HepG2 (cell line): ENCODE data around the gene PFDN2. TPM values are rescaled to one million over a fixed set of nuclear protein-coding genes. Genes with fewer than 3 reads are reported as not detected.

Experiments used
- ATM ChIP-seq: fragments of 450-650 bp; IDR thresholded peaks from 2 replicates; pipeline ENCODE4 v1.7.1; 2017; ENCODE audit warnings: mild to moderate bottlenecking, borderline replicate concordance
- DDIT3 ChIP-seq: sonication (generic); formaldehyde crosslinking; IDR thresholded peaks from 2 replicates; pipeline ENCODE4 v1.4.0; 2020; ENCODE audit warnings: mild to moderate bottlenecking, missing genetic modification reagents
- DMAP1 ChIP-seq: IDR thresholded peaks from 2 replicates; pipeline ENCODE4 v1.6.1; 2016
- FOXP4 ChIP-seq: sonication (generic); formaldehyde crosslinking; IDR thresholded peaks from 2 replicates; pipeline ENCODE4 v1.4.0; 2020; ENCODE audit warnings: missing genetic modification reagents
- HNF4A ChIP-seq: sonication (generic); formaldehyde crosslinking; IDR thresholded peaks from 2 replicates; pipeline ENCODE4 v1.4.0; 2020; ENCODE audit warnings: missing genetic modification reagents
- MAZ ChIP-seq, 2 experiments: sonication (generic) in 1 of 2; formaldehyde crosslinking in 1 of 2; IDR thresholded peaks; 2 replicates each; pipeline versions ENCODE4 v1.5.0 to v1.6.1; 2012 to 2020; ENCODE audit warnings: low read depth in 2 of 2, mild to moderate bottlenecking in 2 of 2, borderline replicate concordance in 1 of 2, improper control_type of control experiment in 1 of 2, low read length in 1 of 2, missing genetic modification reagents in 1 of 2, moderate library complexity in 1 of 2
- MYC ChIP-seq: sonication (generic); formaldehyde crosslinking; IDR thresholded peaks from 2 replicates; pipeline ENCODE4 v1.9.0; 2021; ENCODE audit warnings: missing genetic modification reagents, borderline replicate concordance
- NR2F1 ChIP-seq, 2 experiments: fragments of 450-650 bp in 1 of 2; formaldehyde crosslinking in 1 of 2; IDR thresholded peaks; 2 replicates each; pipeline versions ENCODE4 v1.5.0 to v1.6.1; 2016 to 2020; ENCODE audit warnings: mild to moderate bottlenecking in 1 of 2, missing compliant biosample characterization in 1 of 2, missing genetic modification reagents in 1 of 2, moderate library complexity in 1 of 2
- RFX3 ChIP-seq: IDR thresholded peaks from 2 replicates; pipeline ENCODE4 v1.6.1; 2016; ENCODE audit warnings: missing biosample characterization, missing genetic modification reagents
- SIX4 ChIP-seq: sonication (generic); formaldehyde crosslinking; IDR thresholded peaks from 2 replicates; pipeline ENCODE4 v1.4.0; 2020; ENCODE audit warnings: missing genetic modification reagents
- SOX13 ChIP-seq, 3 experiments: fragments of 450-650 bp in 1 of 3; sonication (generic) in 1 of 3; formaldehyde crosslinking in 1 of 3; IDR thresholded peaks in 2 of 3; conservative IDR thresholded peaks in 1 of 3; 2 replicates each; pipeline versions ENCODE4 v1.5.0 to v1.6.1; 2016 to 2020; ENCODE audit warnings: antibody characterized with exemption in 1 of 3, mild to moderate bottlenecking in 1 of 3, missing compliant biosample characterization in 1 of 3, missing genetic modification reagents in 1 of 3, moderate library complexity in 1 of 3
- ZBTB4 ChIP-seq: sonication (generic); formaldehyde crosslinking; IDR thresholded peaks from 2 replicates; pipeline ENCODE4 v1.4.0; 2020; ENCODE audit warnings: missing genetic modification reagents, mild to moderate bottlenecking, borderline replicate concordance
- ZFP90 ChIP-seq: sonication (generic); formaldehyde crosslinking; IDR thresholded peaks from 2 replicates; pipeline ENCODE4 v1.8.0; 2022; ENCODE audit warnings: missing genetic modification reagents, mild to moderate bottlenecking, inconsistent platforms, borderline replicate concordance
- ZMYM3 ChIP-seq: sonication (generic); formaldehyde crosslinking; IDR thresholded peaks from 2 replicates; pipeline ENCODE4 v1.5.1; 2020; ENCODE audit warnings: mild to moderate bottlenecking, missing genetic modification reagents
- ZMYM4 ChIP-seq: sonication (generic); formaldehyde crosslinking; IDR thresholded peaks from 2 replicates; pipeline ENCODE4 v1.8.1; 2023; ENCODE audit warnings: mild to moderate bottlenecking, missing genetic modification reagents
- ZNF263 ChIP-seq: sonication (generic); formaldehyde crosslinking; IDR thresholded peaks from 2 replicates; pipeline ENCODE4 v1.4.0; 2020; ENCODE audit warnings: missing genetic modification reagents
- polyA plus RNA-seq, 8 experiments: library from polyadenylated mRNA; depleted of rRNA in 3 of 8; stranded (reverse) in 7 of 8; unstranded in 1 of 8; fragments of >200 nt; fragmentation: Illumina TruSeq in 4 of 8; extraction: Trizol in 4 of 8; gene quantifications; 2 replicates each; pipeline versions ENCODE4 v1.2.1 to v1.2.3, GENCODE V29; 2011 to 2016; ENCODE audit warnings: low read depth in 4 of 8, missing spikeins in 1 of 8, mixed read lengths in 1 of 8; ENCODE audit not compliant: insufficient read depth in 1 of 8
- total RNA-seq, 5 experiments: library from RNA; depleted of rRNA; stranded (reverse); fragments of >200 nt; fragmentation: Illumina TruSeq; extraction: Trizol; gene quantifications; 2 replicates each; pipeline ENCODE4 v1.2.3, GENCODE V29; 2016; ENCODE audit warnings: low read depth in 1 of 5
- TF ChIP-seq, protein P1 (sequence below): IDR thresholded peaks from 2 replicates; pipeline ENCODE4 v1.6.1; 2016; ENCODE audit warnings: mild to moderate bottlenecking, missing biosample characterization, missing genetic modification reagents
- TF ChIP-seq, protein P2 (sequence below): sonication (generic); formaldehyde crosslinking; IDR thresholded peaks from 2 replicates; pipeline ENCODE4 v1.5.0; 2020; ENCODE audit warnings: missing genetic modification reagents, mild to moderate bottlenecking, borderline replicate concordance
- TF ChIP-seq, protein P3 (sequence below): IDR thresholded peaks from 2 replicates; pipeline ENCODE4 v1.6.1; 2018; ENCODE audit warnings: missing genetic modification reagents, mild to moderate bottlenecking, missing compliant biosample characterization

Gene PFDN2
- total and polyA plus RNA-seq, 2 of the 13 experiments (the other 11 are each of a cell fraction or from before 2014, with no cell fraction given): 62.6 to 63.6 TPM

- TF ChIP-seq RFX3 (no peak), SOX13 (IDR thresholded peaks at IDR 0.05) (no peak), SOX13 (CRISPR knock-in tag; conservative IDR thresholded peaks at IDR 0.05 in 1 of 2, IDR thresholded peaks at IDR 0.05 in 1 of 2) (peak in 1 of 2 experiments; percentile 56; a peak in 1 of 4 replicates), DMAP1 (CRISPR knock-in tag) (peak; percentile 81; the same call in 1 of the 2 replicates), DDIT3 (CRISPR knock-in tag) (no peak), SIX4 (CRISPR knock-in tag) (no peak), FOXP4 (CRISPR knock-in tag) (0 out of 2 replicates have a peak, but pooled peaks have one; percentile 13), NR2F1 (CRISPR knock-in tag; IDR thresholded peaks at IDR 0.05) (peak in 1 of 2 experiments; percentile 62; a peak in 2 of 4 replicates), ZMYM3 (CRISPR knock-in tag) (peak; percentile 14; the same call in 1 of the 2 replicates), MYC (peak; percentile 85), ZFP90 (CRISPR knock-in tag) (0 out of 2 replicates have a peak, but pooled peaks have one; percentile 45), ATM (no peak), HNF4A (CRISPR knock-in tag) (peak; percentile 78), ZMYM4 (CRISPR knock-in tag) (0 out of 2 replicates have a peak, but pooled peaks have one; percentile 31), MAZ (IDR thresholded peaks at IDR 0.05; ENCODE audit: borderline replicate concordance, low read depth, low read length) (no peak), MAZ (CRISPR knock-in tag; IDR thresholded peaks at IDR 0.05; ENCODE audit: low read depth) (0 out of 2 replicates have a peak, but pooled peaks have one; percentile 27), ZNF263 (CRISPR knock-in tag) (no peak), ZBTB4 (CRISPR knock-in tag) (no peak)
- TF ChIP-seq, protein P1, sequence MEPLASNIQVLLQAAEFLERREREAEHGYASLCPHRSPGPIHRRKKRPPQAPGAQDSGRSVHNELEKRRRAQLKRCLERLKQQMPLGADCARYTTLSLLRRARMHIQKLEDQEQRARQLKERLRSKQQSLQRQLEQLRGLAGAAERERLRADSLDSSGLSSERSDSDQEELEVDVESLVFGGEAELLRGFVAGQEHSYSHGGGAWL: 0 out of 2 replicates have a peak, but pooled peaks have one; percentile 9
- TF ChIP-seq, protein P2, sequence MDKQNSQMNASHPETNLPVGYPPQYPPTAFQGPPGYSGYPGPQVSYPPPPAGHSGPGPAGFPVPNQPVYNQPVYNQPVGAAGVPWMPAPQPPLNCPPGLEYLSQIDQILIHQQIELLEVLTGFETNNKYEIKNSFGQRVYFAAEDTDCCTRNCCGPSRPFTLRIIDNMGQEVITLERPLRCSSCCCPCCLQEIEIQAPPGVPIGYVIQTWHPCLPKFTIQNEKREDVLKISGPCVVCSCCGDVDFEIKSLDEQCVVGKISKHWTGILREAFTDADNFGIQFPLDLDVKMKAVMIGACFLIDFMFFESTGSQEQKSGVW (CRISPR knock-in tag): 0 out of 2 replicates have a peak, but pooled peaks have one; percentile 60
- TF ChIP-seq, protein P3, sequence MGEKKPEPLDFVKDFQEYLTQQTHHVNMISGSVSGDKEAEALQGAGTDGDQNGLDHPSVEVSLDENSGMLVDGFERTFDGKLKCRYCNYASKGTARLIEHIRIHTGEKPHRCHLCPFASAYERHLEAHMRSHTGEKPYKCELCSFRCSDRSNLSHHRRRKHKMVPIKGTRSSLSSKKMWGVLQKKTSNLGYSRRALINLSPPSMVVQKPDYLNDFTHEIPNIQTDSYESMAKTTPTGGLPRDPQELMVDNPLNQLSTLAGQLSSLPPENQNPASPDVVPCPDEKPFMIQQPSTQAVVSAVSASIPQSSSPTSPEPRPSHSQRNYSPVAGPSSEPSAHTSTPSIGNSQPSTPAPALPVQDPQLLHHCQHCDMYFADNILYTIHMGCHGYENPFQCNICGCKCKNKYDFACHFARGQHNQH (CRISPR knock-in tag): no peak
Observed at GRCh38 chr1:161072751-161073449, 44.9 kb downstream of the PFDN2 start (continued).
